ENCODE results near the gene VPS52.

VPS52 gene

DNA sequence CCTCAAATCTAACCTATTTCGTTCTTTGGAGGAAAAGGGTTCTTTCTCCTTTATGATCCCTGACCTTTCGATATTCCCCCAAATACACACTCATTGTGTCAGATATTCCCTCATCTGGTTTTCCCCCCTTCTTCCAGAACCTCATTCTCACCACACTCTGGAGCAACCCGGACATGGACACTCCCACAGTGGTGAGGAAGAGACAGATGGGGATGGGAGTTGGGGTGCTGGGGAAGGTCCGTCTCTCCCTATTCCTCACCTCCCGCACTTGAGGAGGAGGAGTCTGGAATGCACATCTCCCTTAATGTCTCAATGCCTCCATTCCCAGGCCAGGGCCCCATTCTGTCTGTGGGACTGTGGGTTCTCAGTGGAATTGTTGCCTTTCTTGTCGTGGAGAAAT lies 69.7 kb downstream of the VPS52 start:
- Histone ChIP-seq H3K9ac (ENCODE audit: insufficient read length, low read depth) (peak overlapping the region; percentile 87), H3K36me3 (ENCODE audit: insufficient read depth, insufficient read length, low read length) (peaks cover 34% of the 10 kb centered on the region), H3K4me1 (ENCODE audit: insufficient read depth, insufficient read length) (peaks cover 6% of the 10 kb centered on the region), H3K9me3 (ENCODE audit: insufficient read depth, low read length) (no peaks in the 10 kb centered on the region), H3K4me3 (ENCODE audit: insufficient read length, low read depth) (peak overlapping the region; percentile 95), H3K27me3 (ENCODE audit: insufficient read depth, insufficient read length) (peaks cover 11% of the 10 kb centered on the region)
- no peak for TF ChIP-seq YY1 (IDR thresholded peaks at IDR 0.05; ENCODE audit: insufficient read depth, insufficient read length)
- no peak for TF ChIP-seq SUZ12 (IDR thresholded peaks at IDR 0.05; ENCODE audit: extremely low read depth, insufficient read depth, insufficient read length)
- no peak for TF ChIP-seq ZNF274 (IDR thresholded peaks at IDR 0.05; ENCODE audit: low read depth, low read length)
- DNase-seq (ENCODE audit: low read depth, low spot score) = no peak

DNA sequence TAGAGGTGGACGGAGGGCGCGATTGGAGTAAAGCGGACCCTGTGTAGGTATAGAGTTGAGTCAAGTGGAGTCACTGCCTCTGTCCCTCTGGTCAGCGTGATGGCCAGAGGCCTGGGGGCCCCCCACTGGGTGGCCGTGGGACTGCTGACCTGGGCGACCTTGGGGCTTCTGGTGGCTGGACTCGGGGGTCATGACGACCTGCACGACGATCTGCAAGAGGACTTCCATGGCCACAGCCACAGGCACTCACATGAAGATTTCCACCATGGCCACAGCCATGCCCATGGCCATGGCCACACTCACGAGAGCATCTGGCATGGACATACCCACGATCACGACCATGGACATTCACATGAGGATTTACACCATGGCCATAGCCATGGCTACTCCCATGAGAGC lies 70.5 kb downstream of the VPS52 start:
- H3K4me1 ChIP-seq (ENCODE audit: insufficient read depth, insufficient read length) = peaks cover 6% of the 10 kb centered on the region
- DNase-seq (ENCODE audit: low read depth, low spot score) = no peak
- peak overlapping the region; percentile 87 for H3K9ac ChIP-seq (ENCODE audit: insufficient read length, low read depth)
- peaks cover 36% of the 10 kb centered on the region for H3K36me3 ChIP-seq (ENCODE audit: insufficient read depth, insufficient read length, low read length)
- H3K9me3 ChIP-seq (ENCODE audit: insufficient read depth, low read length) = no peaks in the 10 kb centered on the region
- no peak for TF ChIP-seq ZNF274 (IDR thresholded peaks at IDR 0.05; ENCODE audit: low read depth, low read length)
- no peak for TF ChIP-seq SUZ12 (IDR thresholded peaks at IDR 0.05; ENCODE audit: extremely low read depth, insufficient read depth, insufficient read length)
- TF ChIP-seq YY1 (IDR thresholded peaks at IDR 0.05; ENCODE audit: insufficient read depth, insufficient read length) = no peak
- peaks cover 3% of the 10 kb centered on the region for H3K27me3 ChIP-seq (ENCODE audit: insufficient read depth, insufficient read length)
- peak overlapping the region; percentile 95 for H3K4me3 ChIP-seq (ENCODE audit: insufficient read length, low read depth)

Data from NT2/D1 (cell line).